Right lobe of liver (tissue), 6 donors: ENCODE results near the gene ADAMTS2. TPM values are rescaled to one million over a fixed set of nuclear protein-coding genes. Genes with fewer than 3 reads are reported as not detected.

ENCODE experiments used
- ATAC-seq, 4 donors: fragments of 200-7000 bp; cut with Tn5 transposase; one replicate each; pipeline ENCODE4 v1.9.1; 2020; ENCODE audit warnings: mild to moderate bottlenecking in 4 of 4, moderate library complexity in 4 of 4
- DNase-seq, 3 donors: peaks; one replicate each; pipeline ENCODE4 v3.0.0-alpha.2; 2020
- H3K27ac ChIP-seq, 3 donors: fragments of 200-600 bp; one replicate each; pipeline ENCODE4 v1.8.0; 2022
- H3K27me3 ChIP-seq, 2 donors: fragments of 200-600 bp; one replicate each; pipeline ENCODE4 v1.8.0; 2022
- H3K36me3 ChIP-seq, 4 donors: fragments of 200-600 bp; sonication (generic) in 1 of 4; one replicate each; pipeline versions ENCODE4 v1.5.1 to v1.8.0; 2017 to 2022; ENCODE audit warnings: control low read depth in 1 of 4
- H3K4me1 ChIP-seq, 4 donors: fragments of 200-600 bp; sonication (generic) in 1 of 4; one replicate each; pipeline versions ENCODE4 v1.5.1 to v1.8.0; 2017 to 2022; ENCODE audit warnings: control low read depth in 1 of 4
- H3K4me3 ChIP-seq, 3 donors: fragments of 200-600 bp; one replicate each; pipeline ENCODE4 v1.8.0; 2022
- H3K9me3 ChIP-seq, 4 donors: fragments of 200-600 bp; sonication (generic) in 1 of 4; one replicate each; pipeline versions ENCODE4 v1.5.1 to v1.8.0; 2017 to 2022; ENCODE audit warnings: control low read depth in 1 of 4
- POLR2A ChIP-seq: fragments of 450-650 bp; IDR thresholded peaks from one replicate; pipeline ENCODE4 v1.6.1; 2017; ENCODE audit warnings: antibody characterized with exemption, mild to moderate bottlenecking
- WGBS: methylation state at CpG from one replicate; pipeline ENCODE4 v1.1.6; 2018; ENCODE audit warnings: low coverage, low lambda C conversion rate; ENCODE audit not compliant: insufficient coverage; ENCODE audit errors: missing lambda C conversion rate; 5-methylcytosine and 5-hydroxymethylcytosine counted together
- intact Hi-C, 2 donors: fragments of 100-400 bp; cut with DNase I; formaldehyde crosslinking; loops; one replicate each; pipeline versions ENCODE4 v1.11.2 to v1.14.1; 2022
- total RNA-seq, 6 experiments: library from RNA; depleted of rRNA in 2 of 6; stranded (reverse); fragments of >200 nt in 2 of 6; fragmentation: NEBNext Ultra II Directional in 3 of 6; extraction: Animal tissue kit (Norgen Biotek cat#: 25700) in 3 of 6; gene quantifications; one replicate each; pipeline versions ENCODE4 v1.1.0 to v1.2.4, GENCODE V29; 2016 to 2023
- TF ChIP-seq, protein P1 (sequence below), 4 donors: fragments of 200-600 bp in 3 of 4; fragments of 450-650 bp in 1 of 4; IDR thresholded peaks; one replicate each; pipeline versions ENCODE4 v1.5.1 to v1.8.0; 2016 to 2022; ENCODE audit warnings: antibody characterized with exemption in 4 of 4, mild to moderate bottlenecking in 2 of 4
- donor health status: DM: no; HTN: yes; CAD: no.
- donor health status: DM: no; HTN: no; CAD: no.
- donor health status: DM: no; HTN: no; CAD: no.
- donor health status: DM: no; HTN: yes; CAD: no.
- donor health status: DM: no; HTN: yes; CAD: no.

ADAMTS2 gene
- total RNA-seq, 6 experiments from 2014 or later = 6.3 to 18.9 (median 13.5) TPM

DNA sequence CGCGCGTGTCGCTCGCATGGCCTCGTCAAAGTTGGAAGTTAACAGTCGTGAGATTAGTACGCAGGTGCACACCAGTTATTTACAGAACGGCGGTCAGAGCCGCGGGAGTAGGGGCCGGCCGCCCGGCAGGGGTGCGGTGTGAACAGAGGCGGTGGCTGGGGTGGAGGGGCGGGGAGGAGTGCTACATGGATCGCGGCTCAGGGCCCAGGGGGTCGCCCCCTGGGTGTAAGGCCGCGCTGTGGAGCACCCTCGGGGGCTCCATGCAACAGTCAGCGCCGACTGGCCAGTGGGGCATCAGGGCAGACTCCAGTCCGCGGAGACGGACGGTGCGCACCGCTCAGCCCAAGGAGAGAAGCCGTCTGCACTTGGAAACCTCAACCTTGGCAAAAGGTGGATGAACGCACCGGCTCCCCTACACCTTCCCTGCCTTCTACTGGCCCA is 224.8 kb downstream of the ADAMTS2 start:
- Histone ChIP-seq H3K36me3 (no peaks in the 10 kb centered on the region), H3K27ac (no peak overlapping the region), H3K4me1 (no peaks in the 10 kb centered on the region), H3K4me3 (no peak overlapping the region), H3K27me3 (no peaks in the 10 kb centered on the region), H3K9me3 (no peaks in the 10 kb centered on the region)
- intact Hi-C loops = no loop called here
- ATAC-seq = no peak
- no peak for DNase-seq
- 90% methylated on average over 9 of the region's 35 CpGs for WGBS
- TF ChIP-seq POLR2A = no peak
- TF ChIP-seq, protein P1, sequence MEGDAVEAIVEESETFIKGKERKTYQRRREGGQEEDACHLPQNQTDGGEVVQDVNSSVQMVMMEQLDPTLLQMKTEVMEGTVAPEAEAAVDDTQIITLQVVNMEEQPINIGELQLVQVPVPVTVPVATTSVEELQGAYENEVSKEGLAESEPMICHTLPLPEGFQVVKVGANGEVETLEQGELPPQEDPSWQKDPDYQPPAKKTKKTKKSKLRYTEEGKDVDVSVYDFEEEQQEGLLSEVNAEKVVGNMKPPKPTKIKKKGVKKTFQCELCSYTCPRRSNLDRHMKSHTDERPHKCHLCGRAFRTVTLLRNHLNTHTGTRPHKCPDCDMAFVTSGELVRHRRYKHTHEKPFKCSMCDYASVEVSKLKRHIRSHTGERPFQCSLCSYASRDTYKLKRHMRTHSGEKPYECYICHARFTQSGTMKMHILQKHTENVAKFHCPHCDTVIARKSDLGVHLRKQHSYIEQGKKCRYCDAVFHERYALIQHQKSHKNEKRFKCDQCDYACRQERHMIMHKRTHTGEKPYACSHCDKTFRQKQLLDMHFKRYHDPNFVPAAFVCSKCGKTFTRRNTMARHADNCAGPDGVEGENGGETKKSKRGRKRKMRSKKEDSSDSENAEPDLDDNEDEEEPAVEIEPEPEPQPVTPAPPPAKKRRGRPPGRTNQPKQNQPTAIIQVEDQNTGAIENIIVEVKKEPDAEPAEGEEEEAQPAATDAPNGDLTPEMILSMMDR (IDR thresholded peaks at IDR 0.05) = no peak

DNA sequence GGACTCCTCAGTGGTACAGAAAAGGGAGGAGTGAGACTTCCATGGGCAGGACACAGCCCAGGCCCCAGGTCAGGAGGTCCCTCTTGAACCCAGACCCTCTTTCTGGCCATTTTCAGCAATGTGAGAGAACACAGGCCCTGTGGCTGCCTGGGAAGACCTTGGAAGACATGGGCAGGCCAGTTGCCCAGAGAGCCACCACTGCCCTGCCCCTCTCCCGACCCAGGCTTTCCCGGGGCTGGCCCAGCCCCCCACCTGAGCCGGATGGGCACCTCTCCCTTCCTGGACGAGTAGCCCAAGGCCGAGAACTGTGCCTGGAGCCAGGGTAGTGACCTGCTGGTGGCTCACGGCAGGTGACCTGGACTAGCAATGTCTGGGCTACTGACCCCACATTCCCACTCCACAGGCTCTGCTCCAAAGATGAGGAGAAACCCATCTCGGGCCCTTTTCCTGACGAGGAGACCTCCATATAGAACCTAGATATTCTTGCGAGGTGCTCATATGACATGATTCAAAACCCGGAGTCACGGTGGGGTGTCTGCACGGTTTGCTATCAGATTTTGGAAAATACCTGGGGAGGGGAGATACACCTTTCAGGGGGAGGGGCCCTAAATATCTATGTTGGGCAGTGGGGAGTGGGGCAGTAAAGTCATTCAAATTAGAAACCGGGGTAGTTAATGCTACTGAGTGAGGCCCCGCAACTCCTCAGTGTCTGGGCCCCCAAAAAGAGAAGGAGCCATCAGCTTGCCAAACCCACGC is 225.7 kb downstream of the ADAMTS2 start:
- intact Hi-C loops = no loop called here
- TF ChIP-seq, protein P1 (IDR thresholded peaks at IDR 0.05) = no peak
- TF ChIP-seq POLR2A = no peak
- H3K27me3 ChIP-seq = no peaks in the 10 kb centered on the region
- no peak for ATAC-seq
- H3K36me3 ChIP-seq = no peaks in the 10 kb centered on the region
- WGBS = 73% methylated on average over 8 of the region's 15 CpGs
- no peaks in the 10 kb centered on the region for H3K4me1 ChIP-seq
- no peak overlapping the region for H3K27ac ChIP-seq
- no peak overlapping the region for H3K4me3 ChIP-seq
- no peaks in the 10 kb centered on the region for H3K9me3 ChIP-seq
- DNase-seq = no peak

DNA sequence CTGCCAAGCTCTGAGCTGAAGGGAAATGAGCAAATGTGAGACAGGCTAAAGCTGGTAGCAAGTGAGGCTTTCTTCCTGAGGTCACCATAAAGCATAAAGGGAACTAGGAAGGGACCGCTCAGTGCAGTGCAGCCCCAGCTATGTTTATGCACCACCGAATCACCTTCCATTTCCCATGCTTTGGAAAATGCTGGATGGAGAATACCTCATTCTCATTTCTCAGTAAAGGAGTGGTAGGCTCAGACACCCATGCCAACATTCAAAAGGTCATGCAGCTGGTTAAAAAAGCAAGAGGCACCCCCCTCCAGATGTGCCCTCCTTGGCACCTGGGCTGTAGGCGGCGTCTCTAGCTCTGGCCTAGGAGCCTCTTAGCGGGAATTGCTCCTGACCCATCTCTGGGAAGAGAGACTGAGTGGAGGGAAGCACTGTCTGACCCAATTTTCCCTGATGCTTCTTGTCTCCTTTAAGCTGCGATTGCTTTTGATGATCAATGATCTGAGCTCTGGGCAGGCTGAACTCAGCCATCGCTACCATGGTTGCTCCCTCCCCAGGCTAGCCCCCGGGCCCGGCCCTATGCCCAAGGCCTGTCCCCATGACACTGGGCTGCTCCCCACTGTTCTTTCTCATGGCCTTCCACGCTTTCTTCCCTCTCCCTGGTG is 226.4 kb downstream of the ADAMTS2 start:
- Histone ChIP-seq H3K4me3 (no peak overlapping the region), H3K27me3 (no peaks in the 10 kb centered on the region), H3K4me1 (no peaks in the 10 kb centered on the region), H3K27ac (no peak overlapping the region), H3K36me3 (no peaks in the 10 kb centered on the region), H3K9me3 (no peaks in the 10 kb centered on the region)
- intact Hi-C loops = no loop called here
- ATAC-seq (no peak), DNase-seq (no peak)
- TF ChIP-seq, protein P1 (IDR thresholded peaks at IDR 0.05) = no peak
- no peak for TF ChIP-seq POLR2A
- 74% methylated on average over 6 of the region's 10 CpGs for WGBS

DNA sequence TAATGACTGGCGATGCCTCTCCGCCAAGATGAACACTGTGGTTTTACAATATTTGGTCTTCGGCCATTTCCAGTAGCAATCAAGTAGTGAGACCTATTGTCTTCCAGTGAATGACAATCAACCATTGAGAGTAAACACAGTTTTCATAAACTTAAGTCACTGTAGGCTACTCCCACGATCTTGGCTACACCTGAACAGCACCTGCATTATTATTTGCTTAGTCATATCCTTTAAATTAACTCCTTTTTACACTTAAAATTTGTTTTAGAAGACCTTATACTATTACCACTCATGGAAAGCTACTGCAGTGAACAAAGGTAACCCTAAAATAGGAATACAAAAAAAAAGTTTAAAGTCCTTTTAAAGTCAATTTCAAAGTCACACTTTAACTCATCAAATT is 226.9 kb downstream of the ADAMTS2 start:
- no peak for ATAC-seq
- DNase-seq = no peak
- Histone ChIP-seq H3K4me3 (no peak overlapping the region), H3K36me3 (no peaks in the 10 kb centered on the region), H3K27me3 (no peaks in the 10 kb centered on the region), H3K9me3 (no peaks in the 10 kb centered on the region), H3K27ac (no peak overlapping the region), H3K4me1 (no peaks in the 10 kb centered on the region)
- intact Hi-C loops = no loop called here
- TF ChIP-seq, protein P1 (IDR thresholded peaks at IDR 0.05) = no peak
- TF ChIP-seq POLR2A = no peak
- 29% methylated on average over 1 of the region's 4 CpGs for WGBS
